HG02870 (cell line): Measurements from ENCODE around the gene TARP.
"Not testable (repeated sequence)": the region's sequence is repeated elsewhere in the genome, so short reads cannot be mapped to it uniquely, and the experiment has no call there.

Experiments used
- ATAC-seq: cut with Tn5 transposase; IDR thresholded peaks from one replicate; pipeline ENCODE4 v1.9.1; 2021; ENCODE audit warnings: mild to moderate bottlenecking, moderate library complexity; ENCODE audit not compliant: unreplicated experiment

Gene TARP

DNA sequence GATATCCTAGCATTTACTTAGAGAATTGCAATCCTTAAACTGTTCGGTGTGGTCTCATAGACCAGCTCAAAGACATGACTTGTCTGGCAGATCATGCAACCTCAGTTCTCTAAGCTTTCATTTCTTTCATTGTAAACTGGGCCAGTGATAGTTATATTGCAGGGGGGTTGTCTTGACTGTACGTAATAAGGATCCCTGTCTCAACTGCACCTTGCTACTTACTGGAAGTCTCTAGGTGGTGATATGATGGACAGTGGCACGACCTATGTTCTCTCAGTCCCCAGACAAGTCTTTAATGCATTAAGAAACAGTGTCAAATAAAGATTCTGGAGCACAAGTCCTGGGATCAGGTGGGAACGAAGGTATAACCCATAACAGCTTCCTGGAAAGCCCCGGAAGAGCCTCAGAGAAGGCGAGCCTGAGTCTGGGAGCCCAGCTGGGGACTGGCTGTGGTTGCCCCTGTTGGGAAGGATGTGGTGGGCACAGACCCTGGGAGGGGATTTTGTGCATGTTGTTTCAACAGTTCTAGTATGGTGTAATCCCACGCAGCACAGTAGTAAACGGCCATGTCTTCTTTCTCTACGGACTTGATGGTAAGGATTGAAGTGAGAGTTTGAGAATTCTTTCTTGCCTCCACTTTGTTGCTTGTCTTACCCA lies 26.0 kb upstream of the TARP start:
- no peak for ATAC-seq

DNA sequence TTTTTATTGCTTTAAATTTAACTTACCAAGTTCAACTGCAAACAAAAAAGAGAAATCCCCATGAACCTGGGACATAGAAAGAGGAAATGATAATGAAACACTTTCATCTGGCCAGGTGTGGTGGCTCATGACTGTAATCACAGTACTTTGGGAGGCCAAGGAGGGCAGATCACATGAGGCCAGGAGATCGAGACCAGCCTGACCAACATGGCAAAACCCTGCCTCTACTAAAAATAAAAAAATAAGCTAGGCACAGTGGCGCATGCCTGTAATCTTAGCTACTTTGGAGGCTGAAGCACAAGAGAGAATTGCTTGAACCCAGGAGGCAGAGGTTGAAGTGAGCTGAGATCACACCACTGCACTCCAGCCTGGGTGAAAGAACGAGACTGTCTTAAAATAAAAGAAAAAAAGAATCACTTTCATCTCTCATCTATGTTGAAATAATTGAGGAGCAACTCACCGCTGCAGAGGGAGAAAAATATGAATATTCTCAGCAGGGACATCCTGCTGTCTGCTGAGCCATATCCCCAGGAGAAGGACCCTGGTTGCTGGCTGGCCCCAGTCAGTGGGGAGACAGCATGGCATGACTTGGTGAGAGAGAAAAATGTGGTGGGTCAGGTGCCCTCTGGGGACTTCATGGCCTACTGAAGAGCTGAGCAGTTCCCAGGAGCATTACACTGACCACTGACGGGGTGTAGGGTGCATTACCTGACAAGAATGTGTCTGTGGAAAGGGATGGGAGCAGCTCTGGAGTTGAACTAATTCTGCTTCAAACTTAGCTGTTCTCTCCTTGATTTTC lies 22.8 kb upstream of the TARP start:
- ATAC-seq, result peak; percentile 76

DNA sequence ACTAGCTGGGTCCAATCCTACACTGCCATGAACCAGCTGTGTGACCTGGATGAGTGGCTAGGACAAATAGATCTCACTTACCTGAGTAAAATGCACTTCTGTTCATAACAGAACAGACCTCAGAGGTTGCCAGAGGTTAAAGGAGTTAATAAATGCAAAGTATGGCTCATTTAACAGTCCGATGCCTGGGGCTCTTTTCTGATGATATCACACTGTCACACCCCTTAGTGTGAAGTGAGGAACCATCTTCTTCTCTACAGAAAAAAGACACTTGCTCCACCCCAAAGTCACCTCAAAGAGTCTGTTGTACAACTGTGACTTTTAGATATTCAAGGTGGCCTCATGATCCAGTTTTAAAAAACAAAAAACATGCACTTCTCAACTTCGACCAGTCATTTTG lies 21.5 kb upstream of the TARP start:
- ATAC-seq, result no peak

DNA sequence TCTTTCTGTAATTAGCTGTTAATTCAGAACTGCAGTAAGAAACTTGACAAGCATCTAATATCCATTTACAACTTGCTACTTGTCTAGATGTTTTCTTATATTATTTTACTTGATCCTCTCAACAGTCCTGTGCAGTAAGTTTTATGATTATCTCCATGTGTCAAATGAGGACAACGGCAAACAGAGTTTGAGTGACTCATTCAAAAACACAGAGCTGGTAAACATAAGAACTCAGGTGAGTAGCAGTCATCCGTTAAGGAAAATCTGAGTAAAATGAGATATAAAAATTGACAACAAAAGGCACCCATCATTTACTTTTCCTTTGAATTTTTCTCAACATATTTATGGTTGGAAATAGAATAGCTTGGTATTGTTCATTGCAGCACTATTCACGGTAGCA lies 19.0 kb upstream of the TARP start:
- ATAC-seq, result no peak

DNA sequence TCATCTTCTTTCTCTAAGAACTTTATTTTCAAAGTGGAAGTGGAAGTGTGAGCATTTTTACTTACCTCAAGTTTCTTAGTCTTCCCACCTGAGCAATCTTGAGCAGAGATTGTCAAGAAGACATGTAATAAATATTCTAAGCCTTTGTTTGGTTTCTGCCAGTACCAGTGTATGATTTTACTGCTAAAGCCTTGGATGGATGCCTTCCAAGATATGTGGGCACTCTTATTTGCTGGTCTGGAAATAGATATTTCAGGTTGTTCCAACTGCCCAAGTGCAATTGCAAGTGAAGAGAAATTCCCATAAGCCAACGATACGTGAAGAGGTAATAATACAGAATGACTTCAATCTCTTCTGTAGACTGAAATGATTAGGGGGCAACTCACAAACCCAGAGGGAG lies 18.2 kb upstream of the TARP start:
- ATAC-seq, result no peak

DNA sequence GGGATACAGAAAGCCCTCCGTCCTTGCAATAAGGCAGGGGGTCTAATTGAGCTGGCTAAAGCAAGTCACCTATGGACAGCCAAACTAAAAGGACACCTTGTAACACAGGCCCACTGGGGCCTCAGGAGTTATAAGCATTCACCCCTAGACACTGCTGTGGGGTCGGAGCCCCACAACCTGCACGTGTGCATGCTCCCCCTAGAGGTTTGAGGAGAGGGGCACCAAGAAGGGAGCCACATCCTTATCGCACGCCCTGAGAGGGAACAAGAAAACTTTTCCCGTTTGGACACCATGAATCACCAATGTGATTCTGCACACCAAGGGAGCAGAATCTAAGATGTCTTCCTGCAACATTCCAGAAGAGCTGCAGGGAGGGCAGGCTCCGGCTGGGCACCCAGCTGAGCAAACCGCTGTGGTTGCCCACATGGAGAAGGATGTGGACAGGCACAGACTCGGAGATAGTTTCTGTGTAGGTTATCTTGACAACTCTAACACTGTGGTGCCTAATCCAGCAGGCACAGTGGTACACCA lies 17.7 kb upstream of the TARP start:
- ATAC-seq, result no peak

DNA sequence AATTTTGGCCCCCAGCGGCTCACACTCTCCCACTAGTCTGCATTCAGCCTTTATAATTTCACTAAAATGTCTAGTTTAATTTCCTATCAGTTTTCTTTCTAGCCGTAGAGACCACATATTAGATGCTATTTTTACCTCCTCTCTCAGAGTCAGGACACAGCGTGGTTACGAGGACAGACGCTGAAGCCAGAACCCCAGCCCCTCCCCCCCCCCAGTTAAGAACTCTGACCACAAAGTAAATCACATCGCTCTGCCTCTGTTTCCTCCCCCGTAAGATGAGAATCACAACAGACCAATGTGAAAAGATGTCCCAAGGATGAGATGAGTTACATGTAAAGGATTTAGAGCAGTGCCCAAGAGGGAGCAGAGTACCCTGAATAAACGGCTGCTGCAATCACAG lies 11.1 kb upstream of the TARP start:
- ATAC-seq, result no peak

DNA sequence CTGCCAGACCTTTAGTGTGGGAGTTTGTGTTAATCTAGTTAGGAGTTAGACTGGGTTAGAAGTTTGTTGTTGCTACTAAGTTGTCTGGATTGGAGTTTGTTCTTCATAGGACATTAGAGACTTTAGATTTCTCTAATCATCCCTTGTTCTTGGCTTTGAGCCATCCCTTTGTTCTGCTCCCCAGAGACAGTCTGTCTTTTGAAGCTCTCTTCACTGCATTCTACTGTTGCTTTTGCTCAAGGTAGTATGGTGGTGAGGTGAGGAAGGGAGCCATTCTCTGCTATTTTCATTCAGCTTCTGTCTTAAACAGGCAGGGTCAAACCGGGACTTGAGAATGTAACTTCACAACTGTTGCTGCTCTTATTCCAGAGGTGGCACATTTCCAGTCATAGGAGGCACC lies 10.4 kb upstream of the TARP start:
- ATAC-seq, result no peak

DNA sequence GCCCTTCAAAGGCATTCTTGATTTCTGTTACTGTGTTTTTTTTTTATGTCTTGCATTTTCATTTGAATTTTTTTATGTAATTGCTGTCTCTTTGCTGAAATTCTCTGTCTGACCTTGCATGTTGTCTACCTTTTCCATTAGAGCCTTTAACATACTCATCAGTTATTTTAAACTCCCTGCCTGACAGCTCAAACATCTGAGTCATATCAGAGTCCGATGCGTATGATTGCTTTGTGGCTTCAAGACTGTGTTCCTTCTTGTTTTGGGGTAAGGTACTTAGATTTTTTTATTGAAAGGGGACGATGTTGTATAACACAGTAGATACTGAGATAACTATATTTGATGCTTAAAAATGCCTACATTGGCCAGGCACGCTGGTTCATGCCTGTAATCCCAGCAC lies 9.7 kb upstream of the TARP start:
- peak; percentile 42 for ATAC-seq

DNA sequence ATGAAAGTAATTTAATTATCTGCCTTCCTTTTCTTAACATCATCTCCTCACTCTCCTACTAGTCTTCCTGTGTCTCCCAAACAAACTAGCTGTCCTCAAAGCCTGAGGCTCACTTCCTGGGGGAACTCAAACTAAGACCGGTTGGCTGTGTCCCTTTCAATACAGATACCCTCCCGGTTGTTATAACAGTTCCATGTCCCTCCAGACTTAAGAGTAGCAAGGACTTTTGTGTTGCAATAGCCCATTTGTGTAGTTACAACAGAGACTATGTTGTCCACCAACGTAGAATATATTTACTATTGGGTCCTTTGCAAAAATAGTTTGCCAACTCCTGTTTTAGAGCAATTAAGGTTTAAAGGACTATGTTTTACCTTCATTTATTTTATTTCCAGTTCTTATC lies 8.6 kb upstream of the TARP start:
- no peak for ATAC-seq

DNA sequence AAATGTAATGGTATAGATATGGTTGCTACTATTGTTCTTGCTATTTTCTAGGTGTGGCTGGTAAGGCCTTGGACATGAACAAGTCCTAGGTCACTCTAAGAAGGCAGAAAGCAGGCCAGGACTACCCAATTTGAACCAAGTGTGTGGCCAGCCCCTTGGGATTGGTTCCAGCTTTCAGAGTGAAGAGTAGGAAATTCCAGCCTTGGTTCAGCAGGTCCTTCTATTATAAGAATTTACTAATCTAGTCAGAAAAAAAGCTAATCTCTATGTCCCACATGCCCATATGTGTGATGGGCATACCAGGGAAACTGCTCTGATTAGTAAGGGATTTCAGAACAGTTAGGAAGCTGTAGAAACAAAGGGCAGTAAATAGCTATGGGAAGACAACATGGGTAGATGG lies 7.8 kb upstream of the TARP start:
- no peak for ATAC-seq

DNA sequence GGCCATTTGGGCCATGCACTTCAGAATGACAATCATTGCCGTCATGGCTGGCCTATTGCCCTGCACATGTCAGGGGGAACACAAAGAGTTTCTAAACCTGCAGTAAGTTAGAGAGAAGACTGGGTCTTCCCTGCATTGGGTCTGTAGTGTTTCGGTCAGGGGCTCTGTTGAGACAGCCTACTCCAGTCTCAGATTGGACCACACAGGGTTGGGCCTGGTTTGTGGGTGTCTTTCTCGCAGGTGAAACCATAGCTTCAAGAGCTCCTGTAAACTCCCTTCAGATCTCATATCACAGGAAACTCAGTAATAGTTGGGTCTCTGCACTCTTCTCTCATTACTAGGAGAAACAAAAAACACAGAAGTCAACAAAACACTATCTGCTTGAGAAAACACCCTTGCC lies 7.3 kb upstream of the TARP start:
- ATAC-seq, result no peak

DNA sequence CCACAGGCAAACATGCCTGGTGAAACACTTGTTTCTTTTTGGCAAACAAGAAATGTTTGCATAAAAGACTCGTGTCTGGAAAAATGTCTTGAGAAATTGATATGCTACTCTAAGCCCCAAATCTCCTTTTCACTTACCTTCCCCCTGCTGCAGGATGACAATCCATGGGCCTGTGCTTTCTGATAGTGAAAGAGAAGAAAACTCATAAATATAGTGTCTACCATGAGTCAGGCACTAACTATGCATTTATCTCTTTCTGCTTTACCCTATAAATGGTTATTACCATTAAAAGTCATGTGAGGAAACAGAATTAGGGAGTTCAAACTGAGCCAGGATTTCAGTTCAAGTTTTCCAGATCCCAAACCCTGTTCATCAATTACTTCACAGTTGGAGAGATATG lies 6.6 kb upstream of the TARP start:
- no peak for ATAC-seq

DNA sequence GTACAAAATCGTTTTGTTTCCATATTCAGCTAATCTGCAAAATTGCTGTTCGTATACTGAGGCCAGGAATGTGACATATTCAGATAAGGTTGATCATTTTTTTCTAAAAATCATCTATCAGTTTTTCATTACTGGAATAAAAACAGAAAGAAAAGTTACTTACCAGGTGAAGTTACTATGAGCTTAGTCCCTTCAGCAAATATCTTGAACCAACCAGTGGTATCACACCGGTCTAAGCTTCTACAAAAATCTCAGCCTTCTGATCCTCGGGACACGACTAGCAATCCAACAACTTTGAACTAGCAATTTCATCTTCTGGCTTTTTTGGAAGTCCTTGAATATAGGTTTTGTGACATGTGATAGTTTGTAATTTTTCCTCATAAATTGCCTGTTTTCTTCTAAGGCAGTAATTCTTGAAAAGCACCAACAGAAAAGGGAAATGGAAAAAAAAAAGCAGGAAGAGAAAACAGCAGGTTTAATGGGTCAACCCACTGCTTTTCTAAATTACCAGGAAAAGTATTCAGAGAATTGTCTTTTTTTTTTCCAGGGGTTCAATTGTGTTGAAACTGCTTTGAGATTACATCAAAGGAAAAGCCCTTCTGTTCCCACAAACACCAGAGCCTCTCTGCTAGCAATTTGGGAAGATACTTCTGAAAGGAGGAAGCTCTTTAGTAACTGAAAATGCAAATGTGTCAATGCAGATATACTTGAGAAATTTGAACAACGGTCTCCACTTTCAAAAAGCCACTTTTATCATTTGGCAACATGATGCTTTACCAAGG lies 2.9 kb upstream of the TARP start:
- no peak for ATAC-seq

DNA sequence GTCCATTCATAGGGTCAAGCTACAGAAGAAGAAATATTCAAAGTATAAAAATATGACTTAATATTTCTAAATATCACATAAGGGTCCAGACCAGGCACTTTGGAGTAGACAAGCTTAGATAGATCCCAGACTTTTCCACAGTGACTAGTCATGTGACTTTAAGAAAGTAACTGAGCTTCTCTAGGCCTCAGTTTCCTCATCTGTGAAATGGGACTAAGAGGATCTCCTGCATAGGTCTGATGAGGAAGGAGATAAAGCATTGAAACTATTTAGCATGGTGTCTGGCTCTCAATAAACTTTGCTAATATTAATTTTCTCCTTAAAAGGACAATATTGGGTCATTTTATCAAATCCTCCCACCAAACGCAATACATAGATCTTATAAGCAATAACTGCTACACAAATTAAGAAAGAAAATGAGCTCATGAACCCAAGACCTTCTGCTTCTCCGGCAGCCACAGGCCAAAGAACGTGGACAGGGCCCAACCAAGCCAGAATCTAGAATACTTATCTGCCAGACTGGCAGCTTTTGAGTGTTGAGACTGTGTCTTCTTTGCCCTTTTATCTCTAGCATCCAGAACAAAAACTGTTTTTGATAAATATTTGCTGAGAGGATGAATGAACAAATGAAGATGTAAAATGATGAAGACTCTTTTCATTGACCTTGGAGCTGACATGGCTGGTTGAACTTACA lies 1.6 kb upstream of the TARP start:
- no peak for ATAC-seq

DNA sequence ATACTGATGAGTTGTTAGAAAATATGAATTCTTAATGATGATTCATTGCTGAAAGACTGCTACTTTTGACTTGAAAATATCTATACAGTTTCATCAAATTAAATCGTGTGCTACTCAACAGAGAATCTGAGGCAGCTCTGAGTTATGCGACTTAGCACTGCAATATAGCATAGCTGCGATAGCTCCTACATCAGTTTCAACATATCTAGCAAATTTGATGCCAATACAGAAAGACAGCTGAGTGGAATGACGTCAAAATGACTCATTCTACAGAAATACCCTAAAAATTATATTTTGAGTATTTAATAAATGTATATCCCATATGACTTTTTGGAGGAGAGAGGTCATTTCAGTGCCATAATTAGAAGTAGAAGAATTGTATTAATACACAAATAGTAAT lies 1.1 kb upstream of the TARP start:
- no peak for ATAC-seq

DNA sequence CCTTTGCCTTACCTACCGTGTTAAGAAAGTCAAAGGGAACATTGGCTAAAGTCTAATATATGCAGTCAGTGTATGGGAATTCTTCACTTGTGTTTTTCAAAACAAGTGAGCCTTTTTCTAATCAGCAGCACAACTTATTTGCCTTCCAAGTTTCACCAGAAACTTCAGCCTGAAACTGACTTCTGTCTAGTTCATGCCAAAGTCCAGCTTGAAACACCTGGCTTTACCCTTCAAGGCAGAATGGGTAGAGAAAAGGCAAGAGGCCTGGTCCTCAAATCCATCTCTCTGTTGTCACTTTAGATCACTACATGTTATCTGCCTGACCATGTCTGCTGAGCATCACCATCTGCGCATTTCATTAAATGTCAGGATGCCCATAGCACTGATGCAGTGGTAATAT lies 3.0 kb downstream of the TARP start:
- not testable (repeated sequence) for ATAC-seq

DNA sequence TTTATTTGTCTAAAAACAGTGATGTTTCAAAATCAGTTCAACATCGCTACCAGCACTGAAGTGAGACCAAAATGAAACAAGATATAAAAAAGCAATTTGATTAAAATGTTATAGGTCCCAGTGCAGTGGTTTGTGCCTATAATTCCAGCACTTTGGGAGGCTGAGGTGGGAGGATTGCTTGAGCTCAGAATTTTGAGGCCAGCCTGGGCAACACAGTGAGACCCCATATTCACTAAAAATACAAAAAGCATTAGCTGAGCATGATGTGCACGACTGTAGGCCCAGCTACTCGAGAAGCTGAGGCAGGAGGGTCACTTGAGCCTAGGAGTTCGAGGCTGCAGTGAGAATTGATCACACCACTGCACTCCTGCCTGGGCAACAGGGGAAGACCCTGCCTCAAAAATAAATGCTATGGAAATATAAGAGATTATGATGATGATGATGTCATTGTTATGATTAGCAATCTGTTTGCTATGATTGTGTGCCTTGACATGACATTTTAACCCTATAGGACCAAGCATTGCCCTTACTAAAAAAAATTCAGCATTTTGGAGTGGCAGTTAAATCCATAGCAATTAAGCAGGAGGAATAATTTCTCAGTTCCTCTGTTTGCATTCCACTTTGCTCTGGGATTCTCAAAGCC lies 3.6 kb downstream of the TARP start:
- not testable (repeated sequence) for ATAC-seq

DNA sequence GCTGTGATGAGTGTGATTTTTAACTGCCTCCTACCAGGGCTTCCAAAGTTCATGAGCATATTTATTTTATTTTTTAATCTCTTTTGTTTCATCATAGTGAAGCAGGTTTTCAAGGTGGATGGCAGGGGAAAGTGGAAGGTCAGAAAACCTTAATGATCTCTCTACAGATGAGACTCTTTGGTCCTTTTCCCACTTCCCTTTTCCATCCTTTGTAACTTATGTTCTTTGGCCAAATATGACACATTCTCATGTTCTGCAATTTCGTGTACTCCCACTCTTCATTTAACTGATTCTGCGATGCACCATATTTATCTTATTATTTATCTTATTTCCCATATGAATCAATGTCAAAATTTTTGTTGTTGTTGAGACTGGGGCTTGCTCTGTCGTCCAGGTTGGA lies 7.5 kb downstream of the TARP start:
- ATAC-seq, result peak; percentile 81

DNA sequence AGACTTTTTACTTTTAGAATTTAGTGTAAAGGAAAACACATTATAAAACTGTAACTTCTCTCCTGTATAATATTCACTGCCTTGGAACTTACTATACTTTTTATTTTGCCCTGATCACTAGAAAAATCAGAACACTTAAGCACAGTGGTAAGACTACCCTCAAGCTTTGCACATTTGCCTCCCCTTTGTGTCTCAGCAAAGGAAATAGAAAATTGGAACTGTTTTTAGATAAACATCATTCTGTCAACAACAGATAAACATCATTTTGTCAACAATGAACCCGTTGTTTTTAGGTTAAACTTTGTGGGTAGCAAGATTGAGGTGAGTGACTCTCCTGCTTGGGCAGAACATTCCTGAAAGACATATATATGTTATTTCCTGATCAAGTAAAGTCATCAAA lies 8.8 kb downstream of the TARP start:
- not testable (repeated sequence) for ATAC-seq

DNA sequence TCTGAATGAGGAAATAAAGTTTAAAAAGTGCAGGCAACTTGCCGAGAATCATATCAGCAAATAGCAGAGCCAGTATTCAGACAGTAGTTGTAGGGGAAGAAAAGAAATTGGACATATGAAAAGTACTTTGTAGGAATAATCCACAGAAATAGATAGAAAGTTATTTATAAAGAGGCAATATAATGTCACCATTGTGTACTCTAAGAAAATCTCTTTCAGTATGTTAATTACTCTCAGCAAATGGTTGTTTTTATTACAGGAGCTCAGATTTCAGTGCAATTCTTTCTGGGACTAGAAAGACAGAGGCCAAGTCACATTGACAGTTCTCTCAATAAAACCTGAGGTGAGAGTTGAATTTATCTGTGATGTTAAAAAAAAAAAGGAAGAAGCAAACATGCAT lies 10.2 kb downstream of the TARP start:
- not testable (repeated sequence) for ATAC-seq
